Esophagus squamous epithelium (tissue), 4 donors: Measurements from ENCODE around the gene UVRAG.

ENCODE experiments used
- CTCF ChIP-seq, 6 experiments: fragments of 450-650 bp in 4 of 6; fragments of 200-600 bp in 2 of 6; sonication (generic) in 2 of 6; IDR thresholded peaks; one replicate each; pipeline ENCODE4 v1.5.1; 2016 to 2019; ENCODE audit warnings: antibody characterized with exemption in 6 of 6, mild to moderate bottlenecking in 4 of 6, moderate library complexity in 4 of 6
- POLR2A ChIP-seq, 4 donors: fragments of 450-650 bp; IDR thresholded peaks; one replicate each; pipeline ENCODE4 v1.6.1; 2017; ENCODE audit warnings: antibody characterized with exemption in 4 of 4, mild to moderate bottlenecking in 4 of 4, moderate library complexity in 3 of 4

- no peak for TF ChIP-seq POLR2A (IDR thresholded peaks at IDR 0.05)
- TF ChIP-seq CTCF (IDR thresholded peaks at IDR 0.05), result no peak
Observed at GRCh38 chr11:76025068-76025467, 210.1 kb downstream of the UVRAG start.
